Stimulated activated CD8-positive, alpha-beta memory T cell treated with anti-CD3 and anti-CD28 coated beads, Interleukin-7, amount 100 ng/mL, for 24 hours (primary cell): ENCODE results near the gene MKRN2.
"Not testable (repeated sequence)": the region's sequence is repeated elsewhere in the genome, so short reads cannot be mapped to it uniquely, and the experiment has no call there.

Source experiments
- DNase-seq: peaks from one replicate; pipeline ENCODE4 v3.0.0-alpha.2; 2020; ENCODE audit warnings: low read depth

The MKRN2 gene

DNA sequence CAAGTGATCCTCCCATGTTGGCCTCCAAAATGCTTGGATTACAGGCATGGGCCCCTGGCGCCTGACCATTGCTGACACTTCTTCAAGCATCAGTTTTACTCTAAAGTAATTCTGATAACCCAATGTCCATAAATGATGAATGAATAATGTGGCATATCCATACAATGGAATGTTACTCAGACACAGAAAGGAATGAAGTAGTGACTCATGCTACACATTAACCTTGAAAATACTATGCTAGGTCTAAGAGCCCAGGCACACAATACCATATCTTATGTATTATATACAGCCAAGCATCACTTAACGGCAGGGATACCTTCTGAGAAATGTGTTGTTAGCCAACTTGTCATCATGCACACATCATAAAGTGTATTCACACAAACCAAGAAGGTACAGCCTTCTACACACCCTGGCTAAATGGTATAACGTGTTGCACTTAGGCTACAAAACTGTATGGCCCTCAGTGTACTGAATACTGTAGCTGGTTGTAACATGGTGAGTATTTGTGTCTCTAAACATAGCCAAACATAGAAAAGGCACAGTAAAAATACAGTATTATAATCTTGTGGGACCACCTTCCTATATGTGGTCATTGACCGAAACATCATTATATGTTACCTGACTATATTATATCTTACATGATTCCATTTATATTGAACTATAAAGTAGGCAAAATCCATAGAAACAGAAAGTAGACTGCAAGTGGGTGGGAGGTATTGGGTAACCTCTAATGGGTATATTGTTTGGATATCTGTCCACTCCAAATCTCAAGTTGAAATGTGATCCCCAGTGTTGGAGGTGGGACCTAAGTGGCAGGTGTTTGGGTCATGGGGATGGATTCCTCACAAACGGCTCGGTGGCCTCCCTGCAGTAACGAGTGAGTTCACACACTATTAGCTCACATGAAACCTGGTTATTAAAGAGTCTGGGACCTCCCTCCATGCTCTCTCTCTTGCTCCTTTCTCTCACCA lies 31.4 kb downstream of the MKRN2 start:
- DNase-seq, result no peak

DNA sequence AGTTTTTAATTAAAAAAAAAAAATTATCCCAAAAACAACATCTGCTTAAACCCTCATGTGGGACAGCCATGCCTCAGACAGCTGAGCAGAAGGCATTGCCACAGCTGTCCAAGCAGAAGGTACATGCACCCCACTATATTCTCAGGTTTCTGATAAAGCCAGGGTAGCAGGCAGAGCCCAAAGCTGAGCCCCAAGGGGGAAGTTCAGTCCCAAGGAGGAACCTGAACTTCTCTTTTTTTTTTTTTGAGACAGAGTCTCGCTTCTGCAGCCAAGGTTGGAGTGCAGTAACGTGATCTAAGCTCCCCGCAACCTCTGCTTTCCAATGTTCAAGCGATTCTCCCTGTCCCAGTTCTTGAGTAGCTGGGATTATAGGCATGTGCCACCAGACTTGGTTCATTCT lies 33.2 kb downstream of the MKRN2 start:
- DNase-seq, result no peak

DNA sequence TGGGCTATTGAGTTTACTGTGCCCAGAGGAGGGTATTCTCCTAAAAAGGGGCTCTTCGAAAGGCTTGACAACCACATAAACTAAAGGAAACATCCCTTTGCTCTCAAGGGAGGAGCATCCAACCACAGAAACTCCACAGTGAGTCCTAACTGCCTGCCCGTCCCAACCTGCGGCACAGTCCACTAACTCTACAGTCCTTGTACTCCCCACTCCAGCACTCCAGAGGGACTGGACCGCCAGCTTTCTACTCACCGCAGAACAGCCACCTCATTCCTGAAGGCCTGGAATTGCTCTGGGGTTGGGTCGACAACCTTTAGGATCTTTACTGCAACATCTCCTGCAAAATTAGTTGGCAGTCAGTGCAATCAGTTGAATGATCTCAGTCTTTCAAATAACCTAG lies 34.6 kb downstream of the MKRN2 start:
- DNase-seq, result no peak

DNA sequence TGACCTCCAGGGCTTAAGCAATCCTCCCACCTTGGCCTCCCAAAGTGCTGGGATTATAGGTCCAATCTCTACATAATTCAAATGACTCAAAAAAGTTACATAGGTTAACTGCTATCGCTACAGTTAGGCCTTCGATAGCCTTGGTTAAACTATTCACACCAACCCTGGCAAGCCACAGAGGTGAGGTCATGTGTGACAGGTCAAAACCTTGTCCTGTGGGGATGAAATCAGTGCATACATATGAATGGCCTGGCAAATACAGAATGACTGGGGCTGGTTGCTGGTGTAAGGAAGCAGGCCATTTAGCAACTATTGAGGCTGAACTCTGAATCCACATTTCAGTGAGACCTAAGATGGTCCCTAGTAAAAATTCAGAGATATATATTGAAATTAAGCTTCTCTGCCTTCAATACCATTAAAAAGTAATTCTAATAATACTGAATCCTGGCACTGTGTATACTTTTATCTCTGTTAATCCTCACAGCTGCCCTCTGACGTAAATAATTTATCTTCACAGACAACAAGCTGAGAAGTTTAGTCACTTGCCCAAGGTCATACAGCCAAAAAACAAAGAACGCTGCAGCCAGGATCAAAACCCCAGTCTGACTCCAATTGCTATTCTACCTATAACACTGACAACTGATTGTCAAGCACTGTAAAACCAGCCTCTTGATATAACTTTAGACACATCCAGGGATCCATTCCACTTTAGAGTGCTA lies 35.3 kb downstream of the MKRN2 start:
- no peak for DNase-seq

DNA sequence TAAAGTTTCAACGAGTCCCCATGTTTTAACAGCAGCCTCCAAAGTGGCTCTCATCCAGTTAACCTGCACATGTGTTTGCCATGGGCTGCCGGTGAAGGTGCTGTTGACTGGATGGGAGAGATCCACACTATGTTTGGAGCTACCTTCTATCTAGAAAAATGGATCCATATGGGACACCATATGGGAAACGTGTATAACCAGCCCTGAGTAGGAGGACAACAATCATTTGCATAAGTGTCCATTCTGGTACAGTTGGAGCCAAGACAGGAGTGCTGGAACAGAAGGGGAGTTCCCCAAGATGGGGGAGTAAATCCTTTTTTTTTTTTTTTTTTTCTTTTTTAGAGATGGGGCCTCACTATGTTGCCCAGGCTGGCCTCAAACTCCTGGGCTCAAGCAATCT lies 36.6 kb downstream of the MKRN2 start:
- DNase-seq, result no peak

DNA sequence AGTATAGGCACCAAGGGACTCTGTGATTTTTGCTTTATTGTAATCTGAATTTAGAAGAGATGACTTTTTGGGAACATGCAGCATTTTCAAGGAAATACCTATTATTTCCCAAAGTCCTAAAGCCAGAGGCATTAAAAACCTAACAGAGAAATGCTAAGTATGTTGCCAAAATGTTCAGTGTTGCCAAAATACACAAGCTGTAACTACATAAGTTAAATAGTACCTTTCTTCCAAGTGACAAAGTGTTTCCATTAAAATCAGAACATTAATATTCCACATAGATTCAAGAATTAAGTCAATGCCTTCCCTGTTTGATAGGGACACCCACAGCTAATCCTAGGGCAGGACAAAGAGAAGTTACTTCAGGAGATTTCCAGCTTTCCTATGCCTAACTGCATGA lies 42.0 kb downstream of the MKRN2 start:
- no peak for DNase-seq

DNA sequence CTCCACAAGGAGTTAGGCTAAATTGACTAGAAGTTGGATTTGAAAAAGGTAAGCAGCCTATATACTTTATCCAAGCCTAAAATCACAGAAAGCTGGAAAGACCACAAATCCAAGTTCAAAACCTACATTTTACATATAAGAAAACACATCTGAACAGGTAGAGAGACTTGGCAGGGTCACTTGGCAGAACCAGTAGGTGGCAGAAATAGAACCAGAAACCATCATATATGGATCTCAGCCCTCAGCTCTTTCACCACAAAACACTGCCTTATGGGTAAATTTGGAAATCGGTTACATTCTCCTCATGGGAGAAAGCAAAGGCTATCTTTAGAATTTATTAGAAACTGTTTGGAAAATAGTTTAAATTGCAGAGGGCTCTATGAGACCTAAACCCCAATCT lies 44.2 kb downstream of the MKRN2 start:
- DNase-seq, result no peak

DNA sequence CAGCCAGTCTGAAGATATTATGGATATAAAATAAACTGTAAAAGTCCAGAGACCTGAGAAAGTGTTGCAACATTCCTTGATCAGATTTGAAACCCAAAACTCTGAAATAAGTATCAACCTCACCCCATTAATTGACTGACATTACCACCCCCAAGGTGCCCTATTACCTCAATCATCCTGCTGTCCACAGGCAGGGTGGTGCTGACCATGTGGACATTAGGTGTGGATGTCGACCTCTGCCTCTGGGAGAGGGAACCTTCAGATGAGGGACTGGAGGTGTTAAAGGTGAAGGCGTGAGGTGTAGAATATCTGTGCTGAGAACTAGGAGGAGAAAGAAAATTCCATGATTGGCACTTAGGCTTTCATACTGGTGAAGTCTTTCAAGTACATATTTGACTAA lies 47.1 kb downstream of the MKRN2 start:
- DNase-seq, result no peak

DNA sequence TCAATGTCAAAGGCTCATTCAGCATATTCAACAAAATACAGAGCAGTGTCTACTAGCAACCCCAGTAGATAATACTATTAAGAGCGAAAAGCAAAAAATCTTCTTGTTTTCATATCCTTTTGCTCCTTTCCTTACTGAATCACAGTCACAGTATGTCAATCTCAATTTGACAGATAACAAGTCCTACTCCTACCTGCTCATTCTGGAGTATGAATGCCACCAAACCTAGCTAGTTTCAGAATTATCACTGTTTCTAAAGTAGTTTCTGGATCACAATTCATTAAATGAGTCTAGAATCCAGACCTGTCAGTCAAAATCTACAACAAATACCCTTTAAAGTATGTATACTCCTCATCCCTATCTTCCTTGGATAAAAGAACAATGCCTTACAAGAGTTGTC lies 51.5 kb downstream of the MKRN2 start:
- DNase-seq, result no peak

DNA sequence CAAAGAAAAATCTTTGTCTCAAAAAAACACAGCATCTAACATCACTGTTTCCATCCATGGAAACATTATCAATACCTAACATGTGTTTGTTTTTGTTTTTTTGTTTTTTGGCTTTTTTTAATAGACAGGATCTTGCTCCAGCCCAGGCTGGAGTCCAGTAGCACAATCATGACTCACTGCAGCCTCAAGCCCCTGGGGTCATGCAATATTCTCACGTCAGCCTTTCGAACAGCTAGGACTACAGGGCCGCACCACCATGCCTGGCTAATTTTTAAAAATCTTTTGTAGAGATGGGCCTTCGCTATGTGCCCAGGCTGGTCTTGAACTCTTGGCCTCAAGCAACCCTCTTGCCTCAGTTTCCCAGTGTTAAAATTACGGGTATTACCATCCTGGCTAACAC lies 54.2 kb downstream of the MKRN2 start:
- DNase-seq, result no peak

DNA sequence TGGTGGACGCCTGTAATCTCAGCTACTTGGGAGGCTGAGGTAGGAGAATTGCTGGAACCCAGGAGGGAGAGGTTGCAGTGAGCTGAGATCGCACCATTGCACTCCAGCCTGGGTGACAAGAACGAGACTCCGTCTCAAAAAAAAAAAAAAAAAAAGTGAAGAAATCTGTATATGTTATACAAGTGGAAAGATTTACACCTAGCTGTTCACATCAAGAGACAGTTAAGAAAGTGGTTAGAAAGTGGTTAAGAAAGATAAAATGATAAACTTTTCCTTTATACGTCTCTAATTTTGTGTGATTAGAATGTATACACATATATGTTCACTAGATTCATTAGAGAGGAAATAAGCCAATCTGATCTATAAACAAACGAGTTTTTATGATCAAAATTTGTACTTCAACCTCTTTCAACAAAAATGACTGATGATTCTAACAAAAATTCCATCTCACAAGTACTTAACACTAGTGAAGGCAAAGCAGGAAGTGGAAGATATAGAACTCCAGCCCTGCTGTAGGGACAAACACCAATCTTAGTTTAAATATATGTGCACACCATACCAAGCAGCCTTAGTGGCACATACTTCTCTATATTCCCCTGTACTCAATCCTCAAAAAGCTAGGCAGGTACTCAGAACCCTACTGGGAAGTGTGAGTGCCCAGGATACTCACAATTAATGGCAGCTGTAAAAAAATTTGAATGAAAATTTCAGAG lies 55.8 kb downstream of the MKRN2 start:
- no peak for DNase-seq

DNA sequence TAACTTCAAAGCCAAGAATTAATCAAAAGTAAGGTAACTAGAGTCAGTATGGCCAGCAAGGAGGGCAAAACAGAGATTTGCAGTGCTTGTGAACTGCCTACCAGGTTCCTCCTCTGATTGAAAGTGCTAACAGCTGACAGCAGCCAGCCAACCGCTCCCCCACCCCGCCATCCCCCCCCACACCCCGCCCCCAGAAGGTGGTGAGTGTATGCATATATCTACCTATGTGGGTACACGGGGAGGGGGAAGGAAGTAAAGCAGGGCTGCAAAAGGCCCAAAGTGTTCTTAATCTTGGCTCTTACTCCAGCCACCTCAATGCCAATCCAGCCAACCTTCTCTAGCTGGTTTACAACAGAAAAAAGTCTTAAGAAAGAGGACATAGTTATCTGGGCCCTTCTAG lies 56.4 kb downstream of the MKRN2 start:
- no peak for DNase-seq

DNA sequence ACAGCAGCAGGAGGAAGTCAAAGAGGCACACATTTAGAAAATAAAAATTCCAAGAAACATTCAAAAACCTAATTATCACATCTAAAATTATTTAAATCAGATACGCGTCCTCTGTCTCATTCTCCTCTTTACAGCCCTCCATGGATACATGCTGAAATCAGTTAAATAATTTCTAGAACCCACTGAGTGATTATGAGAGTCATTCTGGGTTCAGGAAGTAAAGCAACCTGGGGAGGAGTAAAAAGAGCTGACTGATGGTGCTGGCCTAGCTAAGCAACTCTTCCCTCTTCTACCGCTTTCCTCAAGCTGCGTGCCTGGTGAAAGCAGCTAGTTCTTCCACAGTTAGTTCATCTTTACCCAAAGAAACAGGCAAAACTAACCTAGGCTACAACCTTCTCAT lies 58.4 kb downstream of the MKRN2 start:
- DNase-seq, result no peak

DNA sequence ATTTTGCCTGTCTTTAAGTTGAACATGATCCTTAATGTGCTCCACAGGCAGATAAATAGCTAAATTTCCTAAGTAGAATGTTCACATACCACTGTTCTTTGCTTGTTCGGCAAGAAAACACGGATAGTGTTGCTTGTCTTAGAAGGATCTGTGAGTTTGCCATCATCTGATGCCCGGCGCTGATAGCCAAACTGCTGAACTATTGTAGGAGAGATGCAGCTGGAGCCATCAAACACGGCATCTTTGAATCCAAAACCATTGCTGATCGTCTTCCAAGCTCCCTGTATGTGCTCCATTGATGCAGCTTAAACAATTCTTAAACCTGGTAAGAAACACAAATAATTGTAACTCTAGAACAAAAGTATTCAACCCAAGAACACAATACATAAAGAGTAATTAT lies 61.5 kb downstream of the MKRN2 start:
- DNase-seq, result no peak

DNA sequence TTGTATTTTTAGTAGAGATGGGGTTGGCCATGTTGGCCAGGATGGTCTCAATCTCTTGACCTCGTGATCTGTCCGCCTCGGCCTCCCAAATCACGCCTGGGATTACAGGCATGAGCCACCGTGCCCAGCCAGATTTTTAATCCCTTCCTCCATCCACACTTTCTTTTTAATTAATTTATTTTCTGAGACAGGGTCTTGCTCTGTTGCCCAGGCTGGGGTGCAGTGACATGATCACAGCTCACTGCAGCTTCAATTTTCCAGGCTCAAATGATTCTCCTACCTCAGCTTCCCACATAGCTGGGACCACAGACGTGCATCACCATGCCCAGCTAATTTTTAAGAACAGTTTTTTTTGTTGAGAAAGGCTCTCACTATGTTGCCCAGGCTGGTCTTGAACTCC lies 63.4 kb downstream of the MKRN2 start:
- DNase-seq, result no peak

DNA sequence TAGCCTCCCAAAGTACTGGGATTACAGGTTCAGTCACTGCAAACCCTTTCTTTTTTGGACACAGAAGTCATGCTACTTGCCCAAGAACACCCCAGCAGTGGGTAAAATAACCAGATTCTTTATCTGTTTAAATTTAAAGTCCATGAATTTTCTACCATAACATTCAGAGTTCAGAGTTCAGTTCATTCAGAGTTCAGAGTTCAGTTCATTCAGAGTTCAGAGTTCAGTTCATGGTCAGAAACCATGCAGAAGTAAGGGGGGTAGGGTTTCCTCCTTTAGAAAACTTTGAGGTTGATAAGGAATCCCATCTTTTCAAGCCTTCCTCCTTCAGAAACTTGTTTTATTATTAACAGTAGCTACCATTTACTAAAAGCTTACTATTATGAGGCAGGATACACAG lies 63.8 kb downstream of the MKRN2 start:
- DNase-seq, result no peak

DNA sequence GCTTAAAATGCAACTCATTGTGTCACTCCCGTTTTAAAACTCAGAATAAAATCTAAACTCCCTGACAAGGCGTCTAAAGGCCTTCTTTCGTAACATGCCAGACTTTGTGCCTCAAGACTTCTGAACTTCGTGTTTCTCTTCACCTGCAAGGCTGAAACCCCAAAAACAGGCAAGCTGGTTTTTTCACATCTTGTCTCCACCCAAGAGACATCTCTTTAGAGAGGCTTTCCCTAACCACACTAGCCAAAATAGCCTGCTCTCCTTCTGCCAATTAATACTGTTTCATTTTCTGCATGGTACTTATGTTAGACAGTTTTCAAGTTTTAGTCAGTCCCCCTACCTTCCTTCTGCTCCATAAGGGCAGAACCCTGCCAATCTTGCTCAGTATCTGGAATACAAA lies 65.4 kb downstream of the MKRN2 start:
- no peak for DNase-seq

DNA sequence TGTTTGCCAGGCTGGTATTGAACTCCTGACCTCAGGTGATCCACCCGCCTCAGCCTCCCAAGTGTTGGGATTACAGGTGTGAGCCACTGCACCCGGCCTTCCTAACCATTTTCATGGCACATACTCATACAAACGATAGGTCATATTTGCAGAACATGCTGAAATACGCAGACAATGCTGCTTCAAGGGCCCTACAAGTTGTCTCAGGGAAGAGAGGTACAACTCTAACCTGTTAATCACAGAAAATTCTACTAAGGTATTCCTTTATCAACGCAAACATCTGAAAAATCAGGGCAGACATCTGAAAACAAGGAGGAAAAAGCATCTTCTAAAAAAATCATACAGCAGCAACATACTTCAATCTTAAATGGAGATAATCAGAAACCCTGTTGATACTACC lies 67.2 kb downstream of the MKRN2 start:
- no peak for DNase-seq

DNA sequence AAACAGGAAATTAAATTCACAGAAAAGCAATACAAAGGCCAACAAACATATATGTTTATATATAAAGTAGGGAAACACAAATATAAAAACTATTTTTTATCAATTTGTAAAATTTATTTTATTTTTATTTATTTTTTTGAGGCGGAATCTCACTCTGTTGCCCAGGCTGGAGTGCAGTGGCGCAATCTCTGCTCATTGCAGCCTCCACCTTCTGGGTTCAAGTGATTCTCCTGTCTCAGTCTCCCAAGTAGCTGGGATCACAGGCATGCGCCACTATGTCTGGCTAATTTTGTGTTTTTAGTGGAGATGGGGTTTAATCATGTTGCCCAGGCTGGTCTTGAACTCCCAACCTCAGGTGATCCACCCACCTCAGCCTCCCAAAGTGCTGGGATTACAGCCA lies 68.1 kb downstream of the MKRN2 start:
- DNase-seq, result not testable (repeated sequence)

DNA sequence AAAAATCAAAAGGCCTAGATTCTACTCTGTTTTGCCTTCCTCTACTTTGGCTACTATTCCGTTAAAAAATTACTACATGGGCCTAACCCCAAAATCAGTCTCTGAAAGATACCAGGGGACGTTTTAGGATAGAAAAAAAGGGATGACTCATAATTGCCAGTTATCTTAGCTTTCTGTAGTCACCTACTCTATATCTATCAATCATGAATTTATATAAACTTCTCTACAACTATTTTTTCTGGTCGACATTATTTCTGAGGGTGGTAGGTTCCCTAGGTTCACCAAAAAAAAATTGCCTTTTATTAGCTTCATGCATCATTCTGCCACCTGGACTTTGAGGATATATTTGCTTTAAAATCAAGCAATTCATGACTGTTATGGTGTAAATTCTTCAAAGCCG lies 70.5 kb downstream of the MKRN2 start:
- no peak for DNase-seq

DNA sequence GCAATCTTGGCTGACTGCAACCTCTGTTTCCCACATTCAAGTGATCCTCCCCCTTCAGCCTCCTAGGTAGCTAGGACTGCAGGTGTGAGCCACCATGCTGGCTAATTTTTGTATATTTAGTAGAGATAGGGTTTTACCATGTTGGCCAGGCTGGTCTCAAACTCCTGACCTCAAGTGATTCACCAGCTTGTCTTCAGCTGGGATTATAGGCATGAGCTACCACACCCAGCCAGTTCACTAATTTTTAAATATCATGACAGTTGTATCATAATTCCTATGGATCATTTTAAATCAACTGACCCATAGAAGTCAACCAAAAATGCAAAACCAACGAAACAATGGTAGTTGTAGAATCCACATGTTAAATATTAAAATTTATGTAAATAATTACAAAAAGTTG lies 71.9 kb downstream of the MKRN2 start:
- no peak for DNase-seq

DNA sequence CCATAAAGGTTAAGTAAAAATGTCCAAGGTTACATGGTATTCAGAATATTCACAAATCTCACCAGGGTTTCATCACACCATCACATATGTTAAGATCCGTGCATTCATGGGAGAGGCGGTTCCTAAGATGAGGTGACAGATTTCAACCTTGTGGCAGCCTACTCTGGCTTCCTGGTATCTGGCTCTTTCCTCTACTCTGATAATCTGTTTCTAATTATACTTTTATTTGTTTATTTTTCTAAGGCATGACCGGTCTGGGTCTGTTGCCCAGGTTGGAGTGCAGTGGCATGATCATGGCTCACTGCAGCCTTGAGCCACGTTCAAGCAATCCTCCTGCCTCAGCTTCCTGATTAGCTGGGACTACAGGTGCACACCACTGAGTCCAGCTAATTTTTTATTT lies 72.7 kb downstream of the MKRN2 start:
- no peak for DNase-seq

DNA sequence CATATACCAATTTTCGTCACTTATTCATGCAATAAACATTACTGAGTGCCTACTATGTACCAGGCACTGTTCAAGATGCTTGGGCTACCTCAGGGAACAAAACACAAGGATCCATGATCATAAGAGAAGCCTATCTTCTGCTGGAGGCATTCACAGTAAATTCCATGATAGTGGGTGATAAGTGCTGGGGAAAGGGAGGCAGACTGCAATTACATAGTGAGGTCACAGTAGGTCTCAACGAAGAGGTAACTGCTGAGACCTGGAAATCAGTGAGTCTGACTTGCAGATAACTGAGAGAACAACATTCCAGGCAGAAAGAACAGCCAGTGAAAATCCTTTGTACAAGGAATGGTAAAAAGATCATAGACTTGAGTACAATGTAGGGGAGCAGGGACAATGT lies 73.4 kb downstream of the MKRN2 start:
- DNase-seq, result no peak
